ENCODE data around the gene HOOK2. TPM values are rescaled to one million over a fixed set of nuclear protein-coding genes. Genes with fewer than 3 reads are reported as not detected.

HOOK2 gene
- total and polyA plus RNA-seq, 9 of the 15 experiments (the other 6 are each of a cell fraction or from before 2014, with no cell fraction given), result 1.3 to 17.2 (median 9.9) TPM

DNA sequence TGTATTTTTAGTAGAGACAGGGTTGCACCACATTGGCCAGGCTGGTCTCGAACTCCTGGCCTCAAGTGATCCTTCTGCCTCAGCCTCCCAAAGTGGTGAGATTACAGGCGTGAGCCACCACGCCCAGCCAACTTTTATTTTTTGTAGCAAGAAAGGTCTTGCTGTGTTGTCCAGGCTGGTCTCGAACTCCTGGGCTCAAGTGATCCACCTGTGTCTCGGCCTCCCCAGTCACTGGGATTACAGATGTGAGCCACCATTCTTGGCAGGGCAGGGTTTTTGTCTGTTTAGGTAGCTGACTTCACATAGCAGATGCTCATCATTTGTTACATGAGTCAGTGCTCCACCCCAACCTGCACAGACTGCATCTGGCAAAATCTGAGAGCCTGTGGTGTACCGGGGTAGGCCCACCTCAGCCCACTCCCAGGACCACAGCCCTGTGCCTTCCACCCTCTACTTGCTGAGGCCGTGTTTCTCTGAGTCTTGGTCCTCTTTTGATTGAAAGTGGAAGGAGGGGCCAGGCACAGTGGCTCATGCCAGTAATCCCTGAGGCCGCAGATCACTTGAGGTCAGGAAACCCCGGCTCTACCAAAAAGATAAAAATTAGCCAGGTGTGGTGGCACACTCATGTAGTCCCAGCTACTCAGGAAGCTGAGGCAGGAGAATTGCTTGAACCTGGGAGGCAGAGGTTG lies 47.5 kb downstream of the HOOK2 start:
- TF ChIP-seq ZNF121 (CRISPR knock-in tag; conservative IDR thresholded peaks at IDR 0.05) (peak; percentile 81), SNRNP70 (optimal IDR thresholded peaks at IDR 0.05; ENCODE audit: low read depth, low read length) (no peak)
- no peak overlapping the region for H3K9ac ChIP-seq (ENCODE audit: insufficient read depth in 1 of 2, low read depth in 2 of 2, low read length in 2 of 2)
- no peaks in the 10 kb centered on the region for H3K9me1 ChIP-seq (ENCODE audit: control insufficient read depth, insufficient read depth, low read length)
- H3K79me2 ChIP-seq (ENCODE audit: control insufficient read depth, insufficient read depth, low read length), result peaks cover 42% of the 10 kb centered on the region
- H3K36me3 ChIP-seq (ENCODE audit: control insufficient read depth, insufficient read depth, low read length), result peaks cover 48% of the 10 kb centered on the region
- BruUV-seq (replicated peaks), result no TSS peak
- no peaks in the 10 kb centered on the region for H3K27me3 ChIP-seq (ENCODE audit: control insufficient read depth in 2 of 2, insufficient read depth in 2 of 2, low read length in 2 of 2)
- DNase-seq (ENCODE audit: extremely low read depth in 1 of 4, low spot score in 3 of 4), result no peak
- no peak for ATAC-seq
- no peak overlapping the region for H3K27ac ChIP-seq (ENCODE audit: extremely low read depth, low read depth, low read length)
- intact Hi-C loops (cut with micrococcal nuclease), result no loop called here
- peaks cover 6 to 27% of the 10 kb centered on the region in 2 experiments for H3K4me1 ChIP-seq (replicated peaks in 1 of 2; ENCODE audit: control insufficient read depth in 2 of 2, insufficient read depth in 2 of 2, low read length in 2 of 2)
- CTCF ChIA-PET (ENCODE audit: low intra/inter-chr PET ratio), result no interaction called here
- H3K9me3 ChIP-seq (replicated peaks; ENCODE audit: control insufficient read depth, insufficient read depth, low read depth, low read length), result no peaks in the 10 kb centered on the region
- H4K20me1 ChIP-seq (replicated peaks; ENCODE audit: control insufficient read depth, insufficient read depth, low read length), result peaks cover 7% of the 10 kb centered on the region
- WGBS (ENCODE audit: insufficient coverage, low coverage, missing lambda C conversion rate), result 93% methylated on average over 9 of the region's 9 CpGs
- POLR2A ChIA-PET, result interaction anchor here (0.7 to 2.2 kb wide), 3 partner anchors 7 to 78 kb away, joined by 3 to 6 read pairs (median 3); partner anchors contain the start of genes GET3 and RNASEH2A
- no peak overlapping the region for H3K4me2 ChIP-seq (ENCODE audit: insufficient read depth, low read length)
- no peak overlapping the region for H2AFZ ChIP-seq (ENCODE audit: low read depth, low read length)
- FAIRE-seq, result no peak
- H3K4me3 ChIP-seq, result no peak overlapping the region
- in situ Hi-C loops (cut with MboI), result no loop called here

DNA sequence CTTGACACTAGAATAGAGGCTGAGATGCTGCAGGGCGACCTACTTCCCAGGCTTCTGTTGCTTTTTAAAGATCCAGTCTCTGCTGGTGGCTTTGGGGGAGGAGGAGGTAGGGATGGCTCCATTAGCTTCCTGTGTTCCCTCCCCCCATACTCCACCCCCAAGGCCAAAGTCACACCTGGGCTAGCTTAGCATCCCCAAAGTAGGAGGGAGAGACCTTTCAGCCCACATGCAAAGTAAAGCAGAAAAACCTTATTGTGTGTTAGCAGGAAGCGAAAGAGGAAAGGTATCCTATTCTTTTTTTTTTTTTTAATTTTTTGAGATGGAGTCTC lies 48.4 kb downstream of the HOOK2 start:
- Histone ChIP-seq H3K4me2 (ENCODE audit: insufficient read depth, low read length) (no peak overlapping the region), H3K9ac (ENCODE audit: insufficient read depth in 1 of 2, low read depth in 2 of 2, low read length in 2 of 2) (peak overlapping the region in 1 of 2 experiments; percentile 14; a peak in 1 of 4 replicates), H4K20me1 (replicated peaks; ENCODE audit: control insufficient read depth, insufficient read depth, low read length) (peaks cover 6% of the 10 kb centered on the region), H3K36me3 (ENCODE audit: control insufficient read depth, insufficient read depth, low read length) (peaks cover 42% of the 10 kb centered on the region), H2AFZ (ENCODE audit: low read depth, low read length) (no peak overlapping the region), H3K4me3 (no peak overlapping the region), H3K27me3 (ENCODE audit: control insufficient read depth in 2 of 2, insufficient read depth in 2 of 2, low read length in 2 of 2) (no peaks in the 10 kb centered on the region), H3K4me1 (replicated peaks in 1 of 2; ENCODE audit: control insufficient read depth in 2 of 2, insufficient read depth in 2 of 2, low read length in 2 of 2) (peaks cover 2 to 22% of the 10 kb centered on the region in 2 experiments; a peak in 3 of 5 replicates), H3K27ac (ENCODE audit: extremely low read depth, low read depth, low read length) (peak overlapping the region; percentile 31; the same call in 1 of the 3 replicates), H3K9me3 (replicated peaks; ENCODE audit: control insufficient read depth, insufficient read depth, low read depth, low read length) (no peaks in the 10 kb centered on the region), H3K9me1 (ENCODE audit: control insufficient read depth, insufficient read depth, low read length) (no peaks in the 10 kb centered on the region), H3K79me2 (ENCODE audit: control insufficient read depth, insufficient read depth, low read length) (peaks cover 42% of the 10 kb centered on the region)
- no peak for TF ChIP-seq MAFG (tag; conservative IDR thresholded peaks at IDR 0.05)
- no peak for TF ChIP-seq ERF (CRISPR knock-in tag; IDR thresholded peaks at IDR 0.05)
- TF ChIP-seq, protein P1, sequence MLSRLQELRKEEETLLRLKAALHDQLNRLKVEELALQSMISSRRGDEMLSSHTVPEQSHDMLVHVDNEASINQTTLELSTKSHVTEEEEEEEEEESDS (CRISPR knock-in tag; IDR thresholded peaks at IDR 0.05), result no peak
- TF ChIP-seq GABPB1 (CRISPR knock-in tag; IDR thresholded peaks at IDR 0.05), result no peak
- WGBS (ENCODE audit: insufficient coverage, low coverage, missing lambda C conversion rate), result 80% methylated on average over 1 of the region's 2 CpGs
- no TSS peak for BruUV-seq (replicated peaks)
- DNase-seq (ENCODE audit: extremely low read depth in 1 of 4, low spot score in 3 of 4) (peak in 1 of 4 experiments; percentile 17), FAIRE-seq (no peak), ATAC-seq (no peak)
- in situ Hi-C loops (cut with MboI) (no loop called here), intact Hi-C loops (cut with micrococcal nuclease) (no loop called here)
- ChIA-PET POLR2A (interaction anchor here (1.0 to 1.3 kb wide), 3 partner anchors 8 to 66 kb away, joined by 3 to 4 read pairs (median 3); partner anchors contain the start of gene JUNB), CTCF (ENCODE audit: low intra/inter-chr PET ratio) (no interaction called here)
